Lung (tissue), 12 donors: ENCODE measurements around the gene P2RX1. TPM values are rescaled to one million over a fixed set of nuclear protein-coding genes. Genes with fewer than 3 reads are reported as not detected.

ENCODE experiments used
- ATAC-seq: fragments of 200-7000 bp; cut with Tn5 transposase; one replicate; pipeline ENCODE4 v1.9.1; 2020; ENCODE audit warnings: moderate number of reproducible peaks; ENCODE audit not compliant: insufficient read depth, low FRiP score
- DNase-seq, 3 donors: peaks; one replicate each; pipeline ENCODE4 v3.0.0-alpha.2; 2013 to 2017
- H3K27ac ChIP-seq, 2 donors: one replicate each; pipeline ENCODE4 v1.5.1; 2013; ENCODE audit warnings: mild to moderate bottlenecking in 2 of 2, moderate library complexity in 2 of 2, control low read depth in 1 of 2, inconsistent platforms in 1 of 2, low read depth in 1 of 2, low read length in 1 of 2
- H3K27me3 ChIP-seq, 3 donors: one replicate each; pipeline ENCODE4 v1.5.1; 2013; ENCODE audit warnings: low read length in 2 of 3; ENCODE audit not compliant: control insufficient read depth in 3 of 3, insufficient read depth in 3 of 3
- H3K36me3 ChIP-seq, 4 donors: one replicate each; pipeline ENCODE4 v1.5.1; 2013; ENCODE audit warnings: low read length in 4 of 4, mild to moderate bottlenecking in 1 of 4, moderate library complexity in 1 of 4; ENCODE audit not compliant: control insufficient read depth in 4 of 4, insufficient read depth in 4 of 4
- H3K4me1 ChIP-seq, 5 donors: one replicate each; pipeline ENCODE4 v1.5.1; 2013; ENCODE audit warnings: low read length in 5 of 5, mild to moderate bottlenecking in 2 of 5, moderate library complexity in 1 of 5; ENCODE audit not compliant: control insufficient read depth in 5 of 5, insufficient read depth in 5 of 5
- H3K4me3 ChIP-seq: one replicate; pipeline ENCODE4 v1.5.1; 2013; ENCODE audit warnings: mild to moderate bottlenecking, control low read depth, moderate library complexity
- H3K9ac ChIP-seq, 2 donors: one replicate each; pipeline ENCODE4 v1.5.1; 2013; ENCODE audit warnings: low read length in 2 of 2, control low read depth in 1 of 2; ENCODE audit not compliant: insufficient read depth in 1 of 2
- H3K9me3 ChIP-seq, 4 donors: one replicate each; pipeline ENCODE4 v1.5.1; 2013; ENCODE audit warnings: low read length in 3 of 4, mild to moderate bottlenecking in 1 of 4, moderate library complexity in 1 of 4; ENCODE audit not compliant: control insufficient read depth in 4 of 4, insufficient read depth in 3 of 4
- WGBS, 2 donors: extraction: QIAGEN DNeasy Blood & Tissue Kit; methylation state at CpG; one replicate each; pipeline ENCODE4 v1.1.7; 2013; 5-methylcytosine and 5-hydroxymethylcytosine counted together
- polyA plus RNA-seq, 2 donors: library from polyadenylated mRNA; stranded (reverse); fragments of 200-250 nt; gene quantifications; one replicate each; pipeline ENCODE4 v1.2.1, GENCODE V29; 2013
- total RNA-seq, 2 donors: library from RNA; depleted of rRNA in 1 of 2; stranded (reverse); fragments of >200 nt in 1 of 2; gene quantifications; one replicate each; pipeline ENCODE4 v1.2.1, GENCODE V29; 2014 to 2021
- TF ChIP-seq, protein P1 (sequence below): IDR thresholded peaks from 2 replicates; pipeline ENCODE4 v1.5.1; 2012; ENCODE audit warnings: mild to moderate bottlenecking; ENCODE audit errors: control extremely low read depth, extremely low read depth
- donor health status: control.
- donor health status: control.
- donor health status: Bipolar disorder and iron deficiency.
- donor health status: healthy.
- donor health status: DM: yes; HTN: yes; CAD: no.

The P2RX1 gene
- total and polyA plus RNA-seq, 4 donors, result 4.6 to 16.4 (median 10.5) TPM

DNA sequence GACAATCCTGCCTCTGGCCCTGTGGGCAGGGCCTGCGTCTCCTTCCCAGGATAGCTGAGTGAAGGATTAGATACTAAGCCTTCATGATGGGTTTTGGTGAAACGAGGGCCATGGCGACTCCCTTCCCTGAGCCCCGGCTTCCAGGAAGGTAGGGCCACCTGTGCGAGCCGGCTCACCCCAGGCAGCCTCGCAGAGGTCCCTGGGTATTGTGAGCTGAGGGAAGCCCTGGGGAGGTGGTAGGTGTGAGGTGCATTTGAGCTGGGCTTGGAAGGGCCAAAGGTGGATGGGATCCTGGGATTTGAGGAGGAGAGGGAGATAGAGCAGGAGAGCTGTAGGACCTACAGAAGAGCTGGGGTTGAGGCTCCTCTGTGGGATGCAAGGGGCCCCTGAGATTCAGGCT lies 6.5 kb upstream of the P2RX1 start:
- 88 to 90% methylated on average over 7 of the region's 7 CpGs for WGBS, 2 donors
- peaks cover 0 to 22% (median 0%) of the 10 kb centered on the region in 5 donors for H3K4me1 ChIP-seq
- peaks cover 0 to 7% (median 0%) of the 10 kb centered on the region in 4 donors for H3K36me3 ChIP-seq
- ATAC-seq (no peak), DNase-seq (no peak)
- H3K27me3 ChIP-seq, result no peaks in the 10 kb centered on the region
- TF ChIP-seq, protein P1, sequence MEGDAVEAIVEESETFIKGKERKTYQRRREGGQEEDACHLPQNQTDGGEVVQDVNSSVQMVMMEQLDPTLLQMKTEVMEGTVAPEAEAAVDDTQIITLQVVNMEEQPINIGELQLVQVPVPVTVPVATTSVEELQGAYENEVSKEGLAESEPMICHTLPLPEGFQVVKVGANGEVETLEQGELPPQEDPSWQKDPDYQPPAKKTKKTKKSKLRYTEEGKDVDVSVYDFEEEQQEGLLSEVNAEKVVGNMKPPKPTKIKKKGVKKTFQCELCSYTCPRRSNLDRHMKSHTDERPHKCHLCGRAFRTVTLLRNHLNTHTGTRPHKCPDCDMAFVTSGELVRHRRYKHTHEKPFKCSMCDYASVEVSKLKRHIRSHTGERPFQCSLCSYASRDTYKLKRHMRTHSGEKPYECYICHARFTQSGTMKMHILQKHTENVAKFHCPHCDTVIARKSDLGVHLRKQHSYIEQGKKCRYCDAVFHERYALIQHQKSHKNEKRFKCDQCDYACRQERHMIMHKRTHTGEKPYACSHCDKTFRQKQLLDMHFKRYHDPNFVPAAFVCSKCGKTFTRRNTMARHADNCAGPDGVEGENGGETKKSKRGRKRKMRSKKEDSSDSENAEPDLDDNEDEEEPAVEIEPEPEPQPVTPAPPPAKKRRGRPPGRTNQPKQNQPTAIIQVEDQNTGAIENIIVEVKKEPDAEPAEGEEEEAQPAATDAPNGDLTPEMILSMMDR, result no peak
- H3K4me3 ChIP-seq, result no peak overlapping the region
- H3K9ac ChIP-seq, result no peak overlapping the region
- no peak overlapping the region for H3K27ac ChIP-seq
- no peaks in the 10 kb centered on the region for H3K9me3 ChIP-seq

DNA sequence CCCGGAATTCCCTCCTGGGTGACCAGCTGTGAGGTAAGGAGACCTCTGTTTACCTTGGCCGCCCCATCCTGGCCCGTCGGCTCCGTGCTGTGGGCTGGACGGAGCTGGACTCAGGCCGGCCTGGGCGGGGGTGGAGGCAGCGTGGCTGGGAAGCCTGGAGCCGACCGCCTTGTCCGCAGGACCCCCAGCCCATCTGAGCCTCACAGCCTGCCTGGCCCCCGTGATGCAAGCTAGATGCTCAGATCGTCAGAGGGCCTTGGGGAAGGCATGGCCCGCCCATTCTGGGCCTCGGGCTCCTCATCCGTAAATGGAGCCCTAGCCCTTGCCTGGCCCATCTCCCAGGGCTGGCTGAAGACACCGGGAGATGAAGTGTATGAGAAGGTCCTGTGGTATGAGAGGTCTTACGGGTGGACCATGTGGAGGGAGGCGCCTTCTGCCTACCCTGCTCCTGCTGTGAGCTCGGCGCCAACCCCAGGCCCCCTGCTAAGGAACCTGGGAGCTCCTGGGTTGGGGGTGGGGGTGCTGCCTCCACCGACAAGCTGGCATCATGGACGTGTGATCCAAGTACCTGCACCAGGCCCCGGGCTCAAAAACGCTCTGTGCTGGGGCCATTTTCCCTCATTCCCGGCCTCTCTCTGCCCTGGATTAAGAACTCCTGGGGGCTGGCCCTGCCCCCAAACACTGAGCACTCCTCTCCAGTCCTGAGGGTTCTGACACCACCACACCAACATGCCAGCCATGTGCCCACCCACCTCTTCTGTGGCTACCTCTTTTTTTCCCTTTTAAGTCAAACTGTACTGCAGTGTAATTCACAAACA lies 5.4 kb upstream of the P2RX1 start:
- Histone ChIP-seq H3K36me3 (peaks cover 0 to 1% (median 0%) of the 10 kb centered on the region in 4 donors), H3K4me1 (peaks cover 0 to 33% (median 10%) of the 10 kb centered on the region in 5 donors), H3K9me3 (no peaks in the 10 kb centered on the region), H3K27me3 (no peaks in the 10 kb centered on the region), H3K27ac (no peak overlapping the region), H3K9ac (no peak overlapping the region), H3K4me3 (no peak overlapping the region)
- 88 to 90% methylated on average over 26 to 27 of the region's 27 CpGs for WGBS, 2 donors
- DNase-seq (no peak), ATAC-seq (no peak)
- TF ChIP-seq, protein P1, result no peak

DNA sequence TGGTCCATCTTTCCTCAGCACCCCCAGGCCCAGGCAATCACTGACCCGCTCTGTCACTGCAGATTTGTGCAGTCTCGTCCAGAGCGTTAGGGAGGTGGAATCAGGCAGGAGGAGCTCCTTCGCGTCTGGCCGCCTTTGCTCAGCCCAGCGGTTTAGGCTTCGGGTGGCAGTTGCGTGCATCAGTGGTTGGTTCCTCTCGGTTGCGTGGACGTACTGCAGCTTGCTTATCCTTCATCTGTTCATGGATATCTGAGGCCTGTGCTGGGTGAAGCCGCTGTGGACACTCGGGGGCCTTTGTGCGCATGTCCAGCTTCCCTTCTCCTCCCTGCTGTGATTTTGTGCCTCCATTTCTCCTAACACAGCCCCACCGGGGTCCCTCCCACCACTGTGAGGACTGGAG lies 4.7 kb upstream of the P2RX1 start:
- Histone ChIP-seq H3K4me3 (no peak overlapping the region), H3K9me3 (no peaks in the 10 kb centered on the region), H3K9ac (no peak overlapping the region), H3K27me3 (no peaks in the 10 kb centered on the region), H3K27ac (no peak overlapping the region), H3K4me1 (peaks cover 0 to 38% (median 15%) of the 10 kb centered on the region in 5 donors), H3K36me3 (peaks cover 0 to 1% (median 0%) of the 10 kb centered on the region in 4 donors)
- TF ChIP-seq, protein P1, result no peak
- WGBS, 2 donors, result 81 to 89% methylated on average over 16 of the region's 16 CpGs
- no peak for DNase-seq
- ATAC-seq, result no peak
